GM12878 (cell line): ENCODE results near the gene IRF2. TPM values are rescaled to one million over a fixed set of nuclear protein-coding genes. Genes with fewer than 3 reads are reported as not detected.

Experiments used
- ATAC-seq: fragments of 200-7000 bp; cut with Tn5 transposase; 3 replicates; pipeline ENCODE4 v1.9.1; 2020; ENCODE audit warnings: mild to moderate bottlenecking, moderate library complexity
- BruUV-seq: library from RNA; stranded (reverse); fragments of 400-500 nt; replicated peaks from 2 replicates; lab custom pipeline; 2021; lab: Mats Ljungman, UMichigan
- CTCF ChIA-PET: fragments of 300-600 bp; sonication (Branson Sonifier 250); formaldehyde crosslinking; extraction: SDS; loops from one replicate; lab custom pipeline; 2021; ENCODE audit warnings: inconsistent platforms; lab: Yijun Ruan, JAX
- POLR2A ChIA-PET: fragments of 350-600 bp; formaldehyde crosslinking; extraction: SDS; loops from one replicate; lab custom pipeline; 2021; ENCODE audit warnings: inconsistent platforms; lab: Charles Lee
- RAD21 ChIA-PET: fragments of 300-600 bp; sonication (Branson Sonifier 250); formaldehyde crosslinking; loops from one replicate; lab custom pipeline; 2023; ENCODE audit warnings: antibody characterized with exemption; ENCODE audit not compliant: unreplicated experiment; lab: Charles Lee
- SMC1A ChIA-PET: fragments of 300-600 bp; sonication (Branson Sonifier 250); formaldehyde crosslinking; loops from one replicate; lab custom pipeline; 2023; ENCODE audit not compliant: unreplicated experiment, uncharacterized antibody; lab: Charles Lee
- DNase-seq: peaks from one replicate; pipeline ENCODE4 v3.0.0-alpha.2; 2011; ENCODE audit warnings: low read depth, low spot score
- FAIRE-seq: peaks from 3 replicates; lab custom pipeline; 2011; peaks lifted over from hg19 to GRCh38; lab: Jason Lieb, UNC
- H2AFZ ChIP-seq: 2 replicates; pipeline ENCODE4 v1.6.0; 2011; ENCODE audit warnings: low read depth, low read length, control low read depth; ENCODE audit not compliant: control insufficient read depth
- H3K27ac ChIP-seq: 2 replicates; pipeline ENCODE4 v1.5.1; 2011; ENCODE audit warnings: control low read depth; ENCODE audit not compliant: control insufficient read depth, insufficient read depth
- H3K27me3 ChIP-seq, 2 experiments: replicated peaks in 1 of 2; 2 replicates each; pipeline versions ENCODE4 v1.6.0 to v1.6.1; 2011; ENCODE audit warnings: low read length in 1 of 2; ENCODE audit not compliant: control insufficient read depth in 2 of 2, insufficient read depth in 2 of 2
- H3K36me3 ChIP-seq, 2 experiments: 2 replicates each; pipeline ENCODE4 v1.5.1; 2011; ENCODE audit warnings: low read length in 1 of 2; ENCODE audit not compliant: control insufficient read depth in 2 of 2, insufficient read depth in 2 of 2
- H3K4me1 ChIP-seq: 2 replicates; pipeline ENCODE4 v1.6.1; 2011; ENCODE audit warnings: mild to moderate bottlenecking, low read length, moderate library complexity, mixed read lengths; ENCODE audit not compliant: control insufficient read depth, insufficient read depth
- H3K4me2 ChIP-seq: 2 replicates; pipeline ENCODE4 v1.6.0; 2011; ENCODE audit warnings: control low read depth; ENCODE audit not compliant: control insufficient read depth, insufficient read depth
- H3K4me3 ChIP-seq: fragments of 200-600 bp; sonication (generic); 2 replicates; pipeline ENCODE4 v1.5.1; 2016
- H3K79me2 ChIP-seq: 2 replicates; pipeline ENCODE4 v1.6.0; 2011; ENCODE audit warnings: low read length; ENCODE audit not compliant: control insufficient read depth, insufficient read depth
- H3K9ac ChIP-seq: 2 replicates; pipeline ENCODE4 v1.8.0; 2011; ENCODE audit warnings: low read length, control low read depth, mixed read lengths; ENCODE audit not compliant: control insufficient read depth, insufficient read depth
- H3K9me3 ChIP-seq: replicated peaks from 3 replicates; pipeline ENCODE4 v1.5.1; 2011; ENCODE audit warnings: mild to moderate bottlenecking, low read length; ENCODE audit not compliant: control insufficient read depth, insufficient read depth
- H4K20me1 ChIP-seq: 2 replicates; pipeline ENCODE4 v1.6.0; 2011; ENCODE audit not compliant: control insufficient read depth, insufficient read depth
- CREB1 ChIP-seq: IDR thresholded peaks from 2 replicates; pipeline ENCODE4 v1.6.1; 2012; ENCODE audit warnings: low read depth, mild to moderate bottlenecking, inconsistent platforms
- EED ChIP-seq: sonication (generic); IDR thresholded peaks from 2 replicates; pipeline ENCODE4 v1.6.1; 2016; ENCODE audit warnings: antibody characterized with exemption, low read depth
- EP300 ChIP-seq, 2 experiments: fragments of 150-350 bp in 1 of 2; IDR thresholded peaks; 2 replicates each; pipeline ENCODE4 v1.6.1; 2011 to 2012; ENCODE audit warnings: low read depth in 2 of 2, low read length in 2 of 2, borderline replicate concordance in 1 of 2, improper control_type of control experiment in 1 of 2, inconsistent platforms in 1 of 2; ENCODE audit not compliant: control insufficient read depth in 1 of 2
- KLF5 ChIP-seq: fragments of 450-650 bp; IDR thresholded peaks from 2 replicates; pipeline ENCODE4 v1.6.1; 2014; ENCODE audit warnings: mild to moderate bottlenecking; ENCODE audit not compliant: partially characterized antibody
- NFIC ChIP-seq: IDR thresholded peaks from 2 replicates; pipeline ENCODE4 v1.6.1; 2012; ENCODE audit warnings: low read depth, mild to moderate bottlenecking, inconsistent platforms, low read length, moderate library complexity
- NFYB ChIP-seq: IDR thresholded peaks from 2 replicates; pipeline ENCODE4 v1.6.1; 2011; ENCODE audit warnings: low read depth, mild to moderate bottlenecking, low read length, improper control_type of control experiment, moderate library complexity; ENCODE audit not compliant: insufficient read depth
- NR2F1 ChIP-seq: fragments of 450-650 bp; conservative IDR thresholded peaks from 2 replicates; pipeline ENCODE4 v1.6.1; 2017; ENCODE audit warnings: mild to moderate bottlenecking
- RUNX3 ChIP-seq: IDR thresholded peaks from 2 replicates; pipeline ENCODE4 v1.6.1; 2012; ENCODE audit warnings: low read length, inconsistent platforms
- WGBS: methylation state at CpG from one replicate; pipeline ENCODE4 v1.1.6; 2016; ENCODE audit warnings: low lambda C conversion rate; ENCODE audit not compliant: insufficient replicate concordance, insufficient coverage; ENCODE audit errors: missing lambda C conversion rate; 5-methylcytosine and 5-hydroxymethylcytosine counted together
- in situ Hi-C: fragments of 300-500 bp; cut with MboI; formaldehyde crosslinking; loops from 9 replicates; pipeline ENCODE4 v1.14.3; 2018; ENCODE audit warnings: mixed read lengths
- intact Hi-C: fragments of 100-400 bp; cut with micrococcal nuclease; formaldehyde crosslinking; loops from one replicate; pipeline ENCODE4 v1.14.2; 2022; ENCODE audit not compliant: unreplicated experiment
- polyA plus RNA-seq, 11 experiments: library from polyadenylated mRNA; depleted of rRNA in 4 of 11; unstranded in 6 of 11; stranded (reverse) in 5 of 11; fragments of >200 nt; fragmentation: Nextera tagmentation in 4 of 11; fragmentation: Illumina TruSeq in 1 of 11; extraction: Ambion mirVana in 4 of 11; extraction: Trizol in 1 of 11; gene quantifications; 1 replicate in 1 of 11; 2 replicates in 10 of 11; pipeline versions ENCODE4 v1.2.1 to v1.2.3, GENCODE V29; 2011 to 2016; ENCODE audit warnings: inconsistent platforms in 2 of 11, missing spikeins in 2 of 11, low read depth in 1 of 11
- total RNA-seq, 4 experiments: library from RNA; depleted of rRNA in 3 of 4; stranded (reverse); fragments of >200 nt in 3 of 4; fragmentation: Illumina TruSeq in 1 of 4; extraction: Trizol in 1 of 4; gene quantifications; 2 replicates each; pipeline versions ENCODE4 v1.2.1 to v1.2.3, GENCODE V29; 2013 to 2021
- TF ChIP-seq, protein P1 (sequence below): IDR thresholded peaks from 2 replicates; pipeline ENCODE4 v1.6.1; 2012; ENCODE audit warnings: low read length, inconsistent platforms
- TF ChIP-seq, protein P2 (sequence below), 3 experiments: IDR thresholded peaks in 2 of 3; conservative IDR thresholded peaks in 1 of 3; 2 replicates each; pipeline ENCODE4 v1.5.1; 2011; ENCODE audit warnings: low read depth in 3 of 3, low read length in 3 of 3, mild to moderate bottlenecking in 3 of 3, control low read depth in 2 of 3, moderate library complexity in 2 of 3, inconsistent platforms in 1 of 3, mixed read lengths in 1 of 3; ENCODE audit not compliant: control insufficient read depth in 2 of 3, insufficient read depth in 1 of 3; ENCODE audit errors: extremely low read depth in 1 of 3

The IRF2 gene
- total and polyA plus RNA-seq, 10 of the 15 experiments (the other 5 are each of a cell fraction or from before 2014, with no cell fraction given), result 45.1 to 99.3 (median 58.9) TPM

DNA sequence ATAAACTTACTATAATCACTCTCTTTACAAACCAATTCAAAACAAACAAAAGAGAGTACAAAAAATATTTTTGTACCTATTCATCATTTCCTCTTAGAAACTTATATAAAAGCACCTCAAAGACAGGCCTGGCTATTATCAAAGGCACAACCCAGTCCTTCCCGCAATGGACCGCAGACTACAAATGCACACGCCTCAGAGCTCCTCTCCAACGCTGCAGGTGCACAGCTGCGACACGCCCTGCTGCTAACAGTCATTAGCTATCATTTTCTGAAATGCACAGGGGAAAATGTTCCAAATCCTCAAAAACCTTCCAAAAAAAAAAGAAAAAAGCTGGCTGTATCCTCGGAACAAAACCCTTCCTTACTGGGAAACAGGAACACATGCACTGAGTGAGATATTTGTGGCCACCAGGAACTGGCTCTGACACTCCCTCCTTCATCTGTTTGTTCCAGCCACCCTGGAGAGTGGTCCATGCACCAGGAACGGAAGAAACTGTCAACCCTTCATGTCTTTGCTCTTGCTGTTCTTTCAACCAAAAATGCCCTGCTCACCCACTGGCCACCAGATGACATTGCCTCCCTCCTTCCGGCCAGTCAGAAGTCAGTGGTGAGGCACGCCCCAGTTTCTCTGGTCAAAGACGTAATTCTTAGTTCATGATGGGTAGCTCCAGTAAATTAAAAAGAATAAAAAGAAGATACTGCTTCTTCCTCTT lies 16.7 kb downstream of the IRF2 start:
- peaks cover 91% of the 10 kb centered on the region for H3K79me2 ChIP-seq
- peaks cover 0 to 11% of the 10 kb centered on the region in 2 experiments; a peak in 2 of 4 replicates for H3K36me3 ChIP-seq
- RAD21 ChIA-PET, result interaction anchor here (0.7 kb wide), 2 partner anchors 62 to 188 kb away, joined by 3 to 4 read pairs; no protein-coding TSS in a partner anchor
- CTCF ChIA-PET, result interaction anchor here (0.6 kb wide), 1 partner anchor 10 kb away, joined by 3 read pairs; no protein-coding TSS in a partner anchor
- H3K4me3 ChIP-seq, result peak overlapping the region; percentile 28; the same call in 1 of the 2 replicates
- peaks cover 37% of the 10 kb centered on the region for H3K4me1 ChIP-seq
- POLR2A ChIA-PET, result interaction anchor here (0.6 kb wide), 2 partner anchors 129 to 150 kb away, joined by 3 to 4 read pairs; no protein-coding TSS in a partner anchor
- no peak for FAIRE-seq
- SMC1A ChIA-PET, result interaction anchor here (0.8 to 1.4 kb wide), 3 partner anchors 9 to 76 kb away, joined by 3 to 5 read pairs (median 4); no protein-coding TSS in a partner anchor
- no TSS peak for BruUV-seq
- H3K4me2 ChIP-seq, result peak overlapping the region; percentile 65
- in situ Hi-C loops (no loop called here), intact Hi-C loops (no loop called here)
- no peak overlapping the region for H2AFZ ChIP-seq
- no peaks in the 10 kb centered on the region for H4K20me1 ChIP-seq
- H3K9me3 ChIP-seq, result no peaks in the 10 kb centered on the region; the same call in 2 of the 3 replicates
- 59% methylated on average over 11 of the region's 11 CpGs for WGBS
- peak; percentile 64 for ATAC-seq
- H3K9ac ChIP-seq, result no peak overlapping the region
- H3K27ac ChIP-seq, result peak overlapping the region; percentile 48; the same call in 1 of the 2 replicates
- TF ChIP-seq EP300 (IDR thresholded peaks at IDR 0.05; ENCODE audit: borderline replicate concordance in 1 of 2, control insufficient read depth in 1 of 2, low read depth in 2 of 2, low read length in 2 of 2) (no peak), CREB1 (0 out of 2 replicates have a peak, but pooled peaks have one; percentile 17), RUNX3 (peak; percentile 48; the same call in 1 of the 2 replicates), NR2F1 (no peak), NFIC (0 out of 2 replicates have a peak, but pooled peaks have one; percentile 14), NFYB (peak; percentile 66; the same call in 1 of the 2 replicates), EED (peak; percentile 21; the same call in 1 of the 2 replicates), KLF5 (no peak)
- TF ChIP-seq, protein P1, sequence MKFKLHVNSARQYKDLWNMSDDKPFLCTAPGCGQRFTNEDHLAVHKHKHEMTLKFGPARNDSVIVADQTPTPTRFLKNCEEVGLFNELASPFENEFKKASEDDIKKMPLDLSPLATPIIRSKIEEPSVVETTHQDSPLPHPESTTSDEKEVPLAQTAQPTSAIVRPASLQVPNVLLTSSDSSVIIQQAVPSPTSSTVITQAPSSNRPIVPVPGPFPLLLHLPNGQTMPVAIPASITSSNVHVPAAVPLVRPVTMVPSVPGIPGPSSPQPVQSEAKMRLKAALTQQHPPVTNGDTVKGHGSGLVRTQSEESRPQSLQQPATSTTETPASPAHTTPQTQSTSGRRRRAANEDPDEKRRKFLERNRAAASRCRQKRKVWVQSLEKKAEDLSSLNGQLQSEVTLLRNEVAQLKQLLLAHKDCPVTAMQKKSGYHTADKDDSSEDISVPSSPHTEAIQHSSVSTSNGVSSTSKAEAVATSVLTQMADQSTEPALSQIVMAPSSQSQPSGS, result 0 out of 2 replicates have a peak, but pooled peaks have one; percentile 24
- TF ChIP-seq, protein P2, sequence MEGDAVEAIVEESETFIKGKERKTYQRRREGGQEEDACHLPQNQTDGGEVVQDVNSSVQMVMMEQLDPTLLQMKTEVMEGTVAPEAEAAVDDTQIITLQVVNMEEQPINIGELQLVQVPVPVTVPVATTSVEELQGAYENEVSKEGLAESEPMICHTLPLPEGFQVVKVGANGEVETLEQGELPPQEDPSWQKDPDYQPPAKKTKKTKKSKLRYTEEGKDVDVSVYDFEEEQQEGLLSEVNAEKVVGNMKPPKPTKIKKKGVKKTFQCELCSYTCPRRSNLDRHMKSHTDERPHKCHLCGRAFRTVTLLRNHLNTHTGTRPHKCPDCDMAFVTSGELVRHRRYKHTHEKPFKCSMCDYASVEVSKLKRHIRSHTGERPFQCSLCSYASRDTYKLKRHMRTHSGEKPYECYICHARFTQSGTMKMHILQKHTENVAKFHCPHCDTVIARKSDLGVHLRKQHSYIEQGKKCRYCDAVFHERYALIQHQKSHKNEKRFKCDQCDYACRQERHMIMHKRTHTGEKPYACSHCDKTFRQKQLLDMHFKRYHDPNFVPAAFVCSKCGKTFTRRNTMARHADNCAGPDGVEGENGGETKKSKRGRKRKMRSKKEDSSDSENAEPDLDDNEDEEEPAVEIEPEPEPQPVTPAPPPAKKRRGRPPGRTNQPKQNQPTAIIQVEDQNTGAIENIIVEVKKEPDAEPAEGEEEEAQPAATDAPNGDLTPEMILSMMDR (IDR thresholded peaks at IDR 0.05 in 2 of 3, conservative IDR thresholded peaks at IDR 0.05 in 1 of 3; ENCODE audit: control insufficient read depth in 2 of 3, extremely low read depth in 1 of 3, insufficient read depth in 1 of 3, low read depth in 3 of 3, low read length in 3 of 3), result peak in 1 of 3 experiments; percentile 17; a peak in 1 of 6 replicates
- no peaks in the 10 kb centered on the region for H3K27me3 ChIP-seq
- DNase-seq, result no peak
